A673 (cell line): ENCODE measurements around the gene VCAN. TPM values are rescaled to one million over a fixed set of nuclear protein-coding genes. Genes with fewer than 3 reads are reported as not detected.

Experiments used
- BruUV-seq: library from RNA; stranded (reverse); fragments of 400-500 nt; replicated peaks from 2 replicates; lab custom pipeline; 2021; lab: Mats Ljungman, UMichigan
- CTCF ChIA-PET: fragments of 300-600 bp; sonication (Branson Sonifier 250); formaldehyde crosslinking; loops from one replicate; lab custom pipeline; 2022; ENCODE audit warnings: antibody characterized with exemption; lab: Charles Lee
- POLR2A ChIA-PET: fragments of 300-600 bp; sonication (Branson Sonifier 250); formaldehyde crosslinking; loops from one replicate; lab custom pipeline; 2022; ENCODE audit warnings: antibody characterized with exemption; ENCODE audit not compliant: low non-redundant PET; lab: Charles Lee
- DNase-seq: peaks from one replicate; pipeline ENCODE4 v3.0.0-alpha.2; 2015; ENCODE audit warnings: low spot score
- H3K27ac ChIP-seq: fragments of 200-600 bp; sonication (generic); 2 replicates; pipeline ENCODE4 v1.5.1; 2016; ENCODE audit warnings: mixed run types, low read depth, mild to moderate bottlenecking, mixed read lengths, antibody characterized with exemption, low read length; ENCODE audit not compliant: poor library complexity, severe bottlenecking
- H3K27me3 ChIP-seq: fragments of 200-600 bp; sonication (generic); replicated peaks from 2 replicates; pipeline ENCODE4 v1.6.1; 2017; ENCODE audit warnings: mixed run types, low read depth, mild to moderate bottlenecking, mixed read lengths, antibody characterized with exemption, low read length; ENCODE audit not compliant: insufficient read depth, poor library complexity
- H3K36me3 ChIP-seq: fragments of 200-600 bp; sonication (generic); 2 replicates; pipeline ENCODE4 v1.6.1; 2016; ENCODE audit warnings: mixed run types, mild to moderate bottlenecking, mixed read lengths, antibody characterized with exemption, low read length; ENCODE audit not compliant: insufficient read depth, poor library complexity, severe bottlenecking
- H3K4me1 ChIP-seq: fragments of 200-600 bp; sonication (generic); 2 replicates; pipeline ENCODE4 v1.6.1; 2017; ENCODE audit warnings: mixed run types, mild to moderate bottlenecking, mixed read lengths, antibody characterized with exemption, low read length; ENCODE audit not compliant: insufficient read depth, poor library complexity, severe bottlenecking
- H3K4me3 ChIP-seq: fragments of 200-600 bp; sonication (generic); 2 replicates; pipeline ENCODE4 v1.5.1; 2016; ENCODE audit warnings: low read depth, mixed run types, mild to moderate bottlenecking, mixed read lengths, low read length; ENCODE audit not compliant: poor library complexity, severe bottlenecking
- H3K9me3 ChIP-seq: fragments of 200-600 bp; sonication (generic); 2 replicates; pipeline ENCODE4 v1.6.1; 2016; ENCODE audit warnings: mixed run types, low read depth, mild to moderate bottlenecking, mixed read lengths, antibody characterized with exemption, low read length; ENCODE audit not compliant: poor library complexity, severe bottlenecking
- EZH2 ChIP-seq: fragments of 200-600 bp; sonication (generic); IDR thresholded peaks from 2 replicates; pipeline ENCODE4 v1.6.1; 2017; ENCODE audit warnings: borderline replicate concordance, low read depth, mild to moderate bottlenecking, mixed read lengths, antibody characterized with exemption, low read length; ENCODE audit not compliant: poor library complexity, severe bottlenecking
- intact Hi-C: fragments of 100-400 bp; cut with micrococcal nuclease; formaldehyde crosslinking; loops from one replicate; pipeline ENCODE4 v1.10.0; 2022; ENCODE audit not compliant: unreplicated experiment
- total RNA-seq: library from RNA; stranded (reverse); gene quantifications from 2 replicates; pipeline ENCODE4 v1.2.3, GENCODE V29; 2021
- TF ChIP-seq, protein P1 (sequence below): fragments of 300-800, 200-600 bp; sonication (generic); conservative IDR thresholded peaks from 2 replicates; pipeline ENCODE4 v1.5.1; 2017; ENCODE audit warnings: low read depth, mild to moderate bottlenecking, antibody characterized with exemption, low read length, moderate library complexity, mixed read lengths

Gene VCAN
- total RNA-seq, 1 experiment from 2014 or later: 0.90 TPM

DNA sequence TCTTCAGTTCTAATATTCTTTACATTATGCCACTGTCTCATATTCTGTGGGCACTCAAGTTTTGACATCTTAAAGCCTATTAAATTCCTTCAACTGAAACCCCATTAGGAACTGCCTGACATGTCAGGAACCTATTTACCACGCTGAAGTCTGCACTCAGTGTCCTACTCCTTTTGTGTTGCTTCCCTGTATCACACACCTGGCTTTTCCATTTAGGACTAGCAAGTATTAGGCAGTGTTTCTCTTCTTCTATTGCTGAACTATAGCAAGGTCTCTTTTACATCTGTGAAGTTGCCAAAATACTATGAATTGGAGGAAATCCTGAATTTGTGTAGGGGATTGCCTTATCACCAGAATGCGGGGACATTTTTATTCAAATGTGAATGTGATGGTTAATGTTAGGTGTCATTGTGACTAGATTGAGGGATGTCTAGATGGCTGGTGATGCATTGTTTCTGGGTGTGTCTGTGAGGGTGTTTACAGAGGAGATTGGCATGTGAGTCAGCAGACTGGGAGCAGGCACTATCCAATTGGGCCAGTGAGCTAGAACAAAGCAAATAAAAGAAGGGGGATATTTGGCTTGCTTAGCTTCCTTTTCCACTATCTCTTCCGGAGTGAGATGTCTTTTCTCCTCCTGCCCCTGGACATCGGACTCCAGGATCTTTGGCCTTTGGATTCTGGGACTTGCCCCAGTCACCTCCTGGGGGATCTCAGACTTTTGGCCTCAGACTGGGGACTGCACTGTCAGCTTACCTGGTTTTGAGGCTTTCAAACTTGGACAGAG lies 21.2 kb upstream of the VCAN start:
- no peak for DNase-seq
- H3K4me1 ChIP-seq: no peaks in the 10 kb centered on the region
- H3K36me3 ChIP-seq: no peaks in the 10 kb centered on the region
- CTCF ChIA-PET: no interaction called here
- no peaks in the 10 kb centered on the region for H3K27me3 ChIP-seq
- POLR2A ChIA-PET: no interaction called here
- no peak overlapping the region for H3K4me3 ChIP-seq
- H3K9me3 ChIP-seq: no peaks in the 10 kb centered on the region
- H3K27ac ChIP-seq: no peak overlapping the region
- intact Hi-C loops: no loop called here
- no TSS peak for BruUV-seq
- no peak for TF ChIP-seq EZH2
- TF ChIP-seq, protein P1, sequence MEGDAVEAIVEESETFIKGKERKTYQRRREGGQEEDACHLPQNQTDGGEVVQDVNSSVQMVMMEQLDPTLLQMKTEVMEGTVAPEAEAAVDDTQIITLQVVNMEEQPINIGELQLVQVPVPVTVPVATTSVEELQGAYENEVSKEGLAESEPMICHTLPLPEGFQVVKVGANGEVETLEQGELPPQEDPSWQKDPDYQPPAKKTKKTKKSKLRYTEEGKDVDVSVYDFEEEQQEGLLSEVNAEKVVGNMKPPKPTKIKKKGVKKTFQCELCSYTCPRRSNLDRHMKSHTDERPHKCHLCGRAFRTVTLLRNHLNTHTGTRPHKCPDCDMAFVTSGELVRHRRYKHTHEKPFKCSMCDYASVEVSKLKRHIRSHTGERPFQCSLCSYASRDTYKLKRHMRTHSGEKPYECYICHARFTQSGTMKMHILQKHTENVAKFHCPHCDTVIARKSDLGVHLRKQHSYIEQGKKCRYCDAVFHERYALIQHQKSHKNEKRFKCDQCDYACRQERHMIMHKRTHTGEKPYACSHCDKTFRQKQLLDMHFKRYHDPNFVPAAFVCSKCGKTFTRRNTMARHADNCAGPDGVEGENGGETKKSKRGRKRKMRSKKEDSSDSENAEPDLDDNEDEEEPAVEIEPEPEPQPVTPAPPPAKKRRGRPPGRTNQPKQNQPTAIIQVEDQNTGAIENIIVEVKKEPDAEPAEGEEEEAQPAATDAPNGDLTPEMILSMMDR: no peak

DNA sequence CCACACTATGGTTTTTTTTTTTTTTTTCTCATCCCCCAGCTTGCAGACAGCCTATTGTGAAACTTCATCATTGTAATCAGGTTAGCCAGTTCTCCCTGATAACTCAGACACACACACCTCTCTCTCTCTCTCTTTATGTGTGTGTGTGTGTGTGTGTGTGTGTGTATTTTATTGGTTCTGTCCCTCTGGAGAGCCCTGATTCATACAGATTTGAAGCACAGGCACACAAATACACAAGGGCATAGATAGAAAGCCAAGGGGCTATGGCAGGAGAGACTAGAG lies 20.6 kb upstream of the VCAN start:
- CTCF ChIA-PET: interaction anchor here (0.7 kb wide), 1 partner anchor 301 kb away, joined by 3 read pairs; no protein-coding TSS in a partner anchor
- Histone ChIP-seq H3K4me3 (no peak overlapping the region), H3K4me1 (no peaks in the 10 kb centered on the region), H3K9me3 (no peaks in the 10 kb centered on the region), H3K36me3 (no peaks in the 10 kb centered on the region), H3K27me3 (no peaks in the 10 kb centered on the region), H3K27ac (no peak overlapping the region)
- TF ChIP-seq EZH2: no peak
- TF ChIP-seq, protein P1: no peak
- intact Hi-C loops: no loop called here
- POLR2A ChIA-PET: no interaction called here
- no peak for DNase-seq
- BruUV-seq: no TSS peak

DNA sequence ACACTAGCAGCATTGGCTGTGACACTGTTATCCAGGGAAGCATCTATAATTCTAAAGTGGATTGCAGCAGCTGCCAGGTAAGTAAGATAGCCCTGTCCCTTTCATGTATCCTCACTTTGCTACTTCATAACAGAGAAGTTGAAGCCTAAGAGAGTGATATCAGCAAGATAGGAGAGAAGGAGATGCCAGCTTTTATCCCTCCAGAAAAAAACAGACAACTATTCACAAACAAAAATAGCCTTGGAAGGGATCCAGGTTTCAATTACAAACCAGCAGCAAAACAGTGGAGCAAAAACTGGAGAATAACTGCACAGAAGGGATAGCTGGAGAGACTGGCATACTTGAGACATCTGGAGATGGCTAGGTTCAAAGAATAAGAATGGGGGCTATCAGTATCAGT lies 19.6 kb upstream of the VCAN start:
- no peaks in the 10 kb centered on the region for H3K36me3 ChIP-seq
- TF ChIP-seq, protein P1: no peak
- TF ChIP-seq EZH2: no peak
- H3K27me3 ChIP-seq: no peaks in the 10 kb centered on the region
- BruUV-seq: no TSS peak
- DNase-seq: no peak
- H3K27ac ChIP-seq: no peak overlapping the region
- H3K4me3 ChIP-seq: no peak overlapping the region
- intact Hi-C loops: no loop called here
- ChIA-PET POLR2A (no interaction called here), CTCF (no interaction called here)
- H3K4me1 ChIP-seq: no peaks in the 10 kb centered on the region
- H3K9me3 ChIP-seq: no peaks in the 10 kb centered on the region
